OCI-LY1 (cell line): ENCODE results near the gene GPR135.

Experiments used
- H2AFZ ChIP-seq: fragments of 200-600 bp; sonication (generic), shearing (Covaris generic); 2 replicates; pipeline ENCODE4 v1.6.0; 2014; ENCODE audit warnings: antibody characterized with exemption, mild to moderate bottlenecking, low read length
- H3F3A ChIP-seq: fragments of 200-600 bp; sonication (generic), shearing (Covaris generic); 2 replicates; pipeline ENCODE4 v1.6.0; 2014; ENCODE audit warnings: mild to moderate bottlenecking, antibody characterized with exemption, low read length, moderate library complexity; ENCODE audit not compliant: insufficient read depth
- H3K27ac ChIP-seq: fragments of 200-600 bp; sonication (generic); 2 replicates; pipeline ENCODE4 v1.5.1; 2014; ENCODE audit warnings: low read length, mixed run types, mild to moderate bottlenecking, low read depth; ENCODE audit not compliant: poor library complexity, severe bottlenecking
- H3K27me3 ChIP-seq: fragments of 200-600 bp; sonication (generic); 2 replicates; pipeline ENCODE4 v1.6.0; 2014; ENCODE audit warnings: antibody characterized with exemption, mild to moderate bottlenecking, low read length, moderate library complexity; ENCODE audit not compliant: insufficient read depth
- H3K36me3 ChIP-seq: fragments of 200-600 bp; sonication (generic); 2 replicates; pipeline ENCODE4 v1.6.1; 2014; ENCODE audit warnings: mild to moderate bottlenecking, antibody characterized with exemption, low read length, moderate library complexity, mixed read lengths; ENCODE audit not compliant: insufficient read depth
- H3K4me1 ChIP-seq: fragments of 200-600 bp; sonication (generic); 2 replicates; pipeline ENCODE4 v1.5.1; 2014; ENCODE audit warnings: mild to moderate bottlenecking, low read length, moderate library complexity; ENCODE audit not compliant: insufficient read depth, severe bottlenecking
- H3K4me2 ChIP-seq: fragments of 200-600 bp; sonication (generic), shearing (Covaris generic); 2 replicates; pipeline ENCODE4 v1.6.1; 2014; ENCODE audit warnings: low read length
- H3K4me3 ChIP-seq: fragments of 200-600 bp; sonication (generic); 2 replicates; pipeline ENCODE4 v1.5.1; 2014; ENCODE audit warnings: low read length, low read depth, mild to moderate bottlenecking, mixed read lengths; ENCODE audit not compliant: poor library complexity, severe bottlenecking
- H3K79me2 ChIP-seq: fragments of 200-600 bp; shearing (Covaris generic); 2 replicates; pipeline ENCODE4 v1.6.1; 2016; ENCODE audit warnings: mixed run types, low read length, mixed read lengths; ENCODE audit not compliant: insufficient read depth
- H3K9ac ChIP-seq: fragments of 200-600 bp; sonication (generic), shearing (Covaris generic); 2 replicates; pipeline ENCODE4 v1.6.1; 2014; ENCODE audit warnings: mild to moderate bottlenecking, low read length, mixed read lengths
- H3K9me2 ChIP-seq: fragments of 200-600 bp; sonication (generic), shearing (Covaris generic); 2 replicates; pipeline ENCODE4 v1.6.1; 2014; ENCODE audit warnings: low read depth, mild to moderate bottlenecking, low read length, mixed read lengths
- H3K9me3 ChIP-seq: fragments of 200-600 bp; shearing (Covaris generic); 2 replicates; pipeline ENCODE4 v1.6.1; 2014; ENCODE audit warnings: low read length, mixed read lengths
- H4K20me1 ChIP-seq: fragments of 200-600 bp; sonication (generic), shearing (Covaris generic); 2 replicates; pipeline ENCODE4 v1.6.0; 2016; ENCODE audit warnings: mild to moderate bottlenecking, low read length; ENCODE audit not compliant: insufficient read depth
- EZH2 ChIP-seq: fragments of 200-600 bp; sonication (generic), shearing (Covaris generic); IDR thresholded peaks from 2 replicates; pipeline ENCODE4 v1.8.0; 2017; ENCODE audit warnings: borderline replicate concordance, mixed run types, mild to moderate bottlenecking, antibody characterized with exemption, low read length, moderate library complexity, mixed read lengths
- TF ChIP-seq, protein P1 (sequence below): fragments of 200-600 bp; sonication (generic), shearing (Covaris generic); IDR thresholded peaks from 2 replicates; pipeline ENCODE4 v1.5.1; 2017; ENCODE audit warnings: mild to moderate bottlenecking, antibody characterized with exemption, low read length, moderate library complexity, mixed read lengths

GPR135 gene

DNA sequence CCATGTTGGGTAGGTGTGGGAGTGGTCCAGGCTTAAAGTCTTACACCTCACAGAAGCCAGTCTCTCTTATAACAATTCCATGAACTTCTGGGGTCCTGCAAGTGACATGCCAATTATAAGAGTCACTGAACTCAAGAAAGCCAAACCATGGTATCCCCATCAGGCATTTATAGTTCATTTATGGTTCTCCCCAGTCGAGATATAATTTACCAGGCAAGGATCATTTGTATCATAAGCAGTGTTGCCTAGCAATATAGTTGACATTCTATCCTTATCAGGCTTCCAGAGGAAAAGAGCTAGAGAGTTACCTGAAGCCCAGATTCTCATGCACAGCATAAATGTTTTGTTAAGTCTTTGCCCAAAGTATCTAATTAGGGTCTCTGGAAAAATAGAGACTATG is 27.2 kb upstream of the GPR135 start:
- no peaks in the 10 kb centered on the region for H3K79me2 ChIP-seq
- TF ChIP-seq, protein P1, sequence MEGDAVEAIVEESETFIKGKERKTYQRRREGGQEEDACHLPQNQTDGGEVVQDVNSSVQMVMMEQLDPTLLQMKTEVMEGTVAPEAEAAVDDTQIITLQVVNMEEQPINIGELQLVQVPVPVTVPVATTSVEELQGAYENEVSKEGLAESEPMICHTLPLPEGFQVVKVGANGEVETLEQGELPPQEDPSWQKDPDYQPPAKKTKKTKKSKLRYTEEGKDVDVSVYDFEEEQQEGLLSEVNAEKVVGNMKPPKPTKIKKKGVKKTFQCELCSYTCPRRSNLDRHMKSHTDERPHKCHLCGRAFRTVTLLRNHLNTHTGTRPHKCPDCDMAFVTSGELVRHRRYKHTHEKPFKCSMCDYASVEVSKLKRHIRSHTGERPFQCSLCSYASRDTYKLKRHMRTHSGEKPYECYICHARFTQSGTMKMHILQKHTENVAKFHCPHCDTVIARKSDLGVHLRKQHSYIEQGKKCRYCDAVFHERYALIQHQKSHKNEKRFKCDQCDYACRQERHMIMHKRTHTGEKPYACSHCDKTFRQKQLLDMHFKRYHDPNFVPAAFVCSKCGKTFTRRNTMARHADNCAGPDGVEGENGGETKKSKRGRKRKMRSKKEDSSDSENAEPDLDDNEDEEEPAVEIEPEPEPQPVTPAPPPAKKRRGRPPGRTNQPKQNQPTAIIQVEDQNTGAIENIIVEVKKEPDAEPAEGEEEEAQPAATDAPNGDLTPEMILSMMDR: no peak
- TF ChIP-seq EZH2: no peak
- no peak overlapping the region for H3K4me2 ChIP-seq
- H2AFZ ChIP-seq: no peak overlapping the region
- no peaks in the 10 kb centered on the region; the same call in 1 of the 2 replicates for H3K9me3 ChIP-seq
- no peaks in the 10 kb centered on the region for H3K9me2 ChIP-seq
- H3K4me3 ChIP-seq: no peak overlapping the region
- H3F3A ChIP-seq: no peaks in the 10 kb centered on the region
- H4K20me1 ChIP-seq: no peaks in the 10 kb centered on the region
- no peaks in the 10 kb centered on the region for H3K4me1 ChIP-seq
- no peak overlapping the region for H3K27ac ChIP-seq
- no peaks in the 10 kb centered on the region for H3K27me3 ChIP-seq
- H3K36me3 ChIP-seq: peaks cover 93% of the 10 kb centered on the region
- H3K9ac ChIP-seq: no peak overlapping the region

DNA sequence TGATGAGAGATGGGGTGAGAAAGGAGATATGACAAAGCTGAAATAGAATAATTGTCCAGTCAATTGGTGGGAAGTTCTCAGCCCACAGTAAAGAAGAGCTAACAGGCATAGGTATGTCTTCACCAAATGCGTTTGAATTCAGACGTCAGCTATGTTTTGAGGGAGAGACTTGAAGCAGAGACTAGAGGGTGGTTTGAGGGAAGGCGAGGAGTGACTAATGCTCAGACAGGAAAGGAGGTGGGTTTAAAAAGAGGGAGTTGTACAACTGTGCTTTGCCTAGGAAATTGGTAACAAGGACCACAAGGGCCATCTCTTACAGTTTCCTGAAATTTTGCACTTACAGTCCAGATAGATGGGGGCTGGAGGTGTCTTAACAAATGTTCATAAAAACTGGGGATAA is 25.6 kb upstream of the GPR135 start:
- Histone ChIP-seq H3K4me1 (peaks cover 8% of the 10 kb centered on the region), H3K9me2 (no peaks in the 10 kb centered on the region), H4K20me1 (no peaks in the 10 kb centered on the region), H3K9ac (no peak overlapping the region), H3K4me3 (no peak overlapping the region), H3K4me2 (no peak overlapping the region), H3K9me3 (no peaks in the 10 kb centered on the region; the same call in 1 of the 2 replicates), H3K27ac (no peak overlapping the region), H2AFZ (no peak overlapping the region), H3F3A (no peaks in the 10 kb centered on the region), H3K27me3 (no peaks in the 10 kb centered on the region), H3K36me3 (peaks cover 82% of the 10 kb centered on the region), H3K79me2 (peaks cover 3% of the 10 kb centered on the region; the same call in 1 of the 2 replicates)
- TF ChIP-seq, protein P1: no peak
- TF ChIP-seq EZH2: no peak

DNA sequence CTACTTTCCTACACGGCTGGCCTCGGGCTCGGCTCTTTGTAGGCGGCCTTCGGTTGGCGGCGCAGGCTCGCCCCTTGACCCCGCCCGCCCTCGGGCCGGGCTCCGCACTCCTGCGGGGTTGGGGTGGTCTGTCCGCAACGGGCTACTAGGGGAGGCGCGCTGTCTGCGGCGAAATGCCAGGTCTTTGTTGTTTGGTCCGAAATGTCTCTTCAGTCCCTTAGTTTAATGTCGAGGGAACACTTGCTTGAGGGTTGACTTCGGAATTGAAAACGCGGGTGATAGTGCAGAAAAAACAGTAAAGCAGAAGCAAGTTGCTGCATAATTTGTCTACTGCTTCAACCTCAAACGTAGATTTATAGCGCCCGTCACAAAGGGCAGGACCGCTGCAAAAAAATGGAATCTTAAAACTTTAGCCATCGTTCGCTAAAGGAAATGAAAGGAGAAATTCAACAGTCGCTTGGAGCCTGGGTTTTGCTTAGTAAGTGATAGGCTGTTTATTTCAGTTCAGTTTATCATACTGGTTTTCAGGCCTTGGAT is 19.5 kb upstream of the GPR135 start:
- no peak for TF ChIP-seq EZH2
- TF ChIP-seq, protein P1: no peak
- Histone ChIP-seq H3K79me2 (peaks cover 11% of the 10 kb centered on the region), H3K4me1 (peaks cover 49% of the 10 kb centered on the region), H3K27ac (peak overlapping the region; percentile 46), H3K9me2 (no peaks in the 10 kb centered on the region), H3K4me2 (peak overlapping the region; percentile 96), H3K9me3 (no peaks in the 10 kb centered on the region), H3K27me3 (no peaks in the 10 kb centered on the region), H3K4me3 (peak overlapping the region; percentile 70), H3K36me3 (peaks cover 24% of the 10 kb centered on the region), H3F3A (no peaks in the 10 kb centered on the region), H4K20me1 (no peaks in the 10 kb centered on the region), H3K9ac (peak overlapping the region; percentile 82), H2AFZ (peak overlapping the region; percentile 32; the same call in 1 of the 2 replicates)
